KBM-7 (cell line): ENCODE data around the gene CDKN2AIPNL.
"Not testable (repeated sequence)": the region's sequence is repeated elsewhere in the genome, so short reads cannot be mapped to it uniquely, and the experiment has no call there.

Experiments
- DNase-seq: peaks from one replicate; pipeline ENCODE4 v3.0.0-alpha.2; 2015
- in situ Hi-C: fragments of 300-500 bp; cut with MboI; formaldehyde crosslinking; loops from 2 replicates; pipeline ENCODE4 v1.14.3; 2020; ENCODE audit warnings: low sequenced_read_pairs, low pct_unique_long_range_greater_than_20kb, mixed read lengths

The CDKN2AIPNL gene

DNA sequence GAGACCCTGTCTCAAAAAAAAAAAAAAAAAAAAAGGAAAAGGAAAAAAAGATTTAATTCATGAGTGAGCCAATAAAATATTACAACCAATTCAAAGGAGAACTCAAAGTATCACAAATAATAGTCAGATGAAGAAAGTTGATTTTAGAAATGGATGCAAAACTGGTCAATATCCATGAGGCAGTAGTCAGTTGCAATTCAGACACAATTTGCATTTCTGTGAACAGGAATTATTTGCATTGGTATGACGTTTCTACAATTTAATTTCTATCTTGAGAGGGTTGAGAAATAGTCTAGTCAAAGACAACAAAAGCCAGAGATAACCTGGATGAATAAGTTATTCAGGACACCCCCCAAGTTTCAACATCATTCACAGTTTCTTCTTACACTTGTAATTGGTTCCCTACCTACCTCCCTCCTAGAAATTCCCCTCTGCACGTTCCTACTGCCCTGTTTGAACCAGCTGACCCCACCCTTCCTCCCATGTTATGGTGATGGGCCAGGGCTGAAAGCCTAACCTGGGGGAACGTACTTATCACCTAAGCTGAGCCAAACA, 28.6 kb upstream of the CDKN2AIPNL start:
- DNase-seq: no peak
- in situ Hi-C loops: no loop called here

DNA sequence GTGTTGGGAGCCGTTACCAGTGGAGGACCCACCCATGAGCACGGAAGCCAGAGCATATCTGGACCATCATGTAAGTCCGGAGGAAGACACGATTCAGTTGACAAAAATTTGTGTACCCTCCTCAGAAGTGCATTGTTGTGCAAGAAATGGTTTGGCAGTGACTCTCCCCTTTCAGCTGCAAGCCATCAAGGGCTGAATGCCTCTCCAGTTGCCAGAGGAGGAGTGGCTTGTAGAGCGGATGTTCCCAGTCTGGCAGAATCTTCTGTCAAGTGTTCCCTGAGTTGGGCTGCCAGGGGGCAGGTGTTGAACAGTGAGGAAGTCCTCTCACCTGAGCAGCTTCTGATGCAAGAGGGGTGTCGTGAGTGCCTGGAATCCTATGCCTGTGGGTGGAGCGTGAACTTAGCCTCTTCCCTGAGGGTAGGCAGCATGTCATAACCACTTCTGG, 27.6 kb upstream of the CDKN2AIPNL start:
- DNase-seq: no peak
- in situ Hi-C loops: no loop called here

GRCh38 chr5:134438721-134439123, 27.0 kb upstream of the CDKN2AIPNL start:
- DNase-seq: no peak
- in situ Hi-C loops: no loop called here

GRCh38 chr5:134437847-134438581, 26.3 kb upstream of the CDKN2AIPNL start:
- in situ Hi-C loops: no loop called here
- no peak for DNase-seq

DNA sequence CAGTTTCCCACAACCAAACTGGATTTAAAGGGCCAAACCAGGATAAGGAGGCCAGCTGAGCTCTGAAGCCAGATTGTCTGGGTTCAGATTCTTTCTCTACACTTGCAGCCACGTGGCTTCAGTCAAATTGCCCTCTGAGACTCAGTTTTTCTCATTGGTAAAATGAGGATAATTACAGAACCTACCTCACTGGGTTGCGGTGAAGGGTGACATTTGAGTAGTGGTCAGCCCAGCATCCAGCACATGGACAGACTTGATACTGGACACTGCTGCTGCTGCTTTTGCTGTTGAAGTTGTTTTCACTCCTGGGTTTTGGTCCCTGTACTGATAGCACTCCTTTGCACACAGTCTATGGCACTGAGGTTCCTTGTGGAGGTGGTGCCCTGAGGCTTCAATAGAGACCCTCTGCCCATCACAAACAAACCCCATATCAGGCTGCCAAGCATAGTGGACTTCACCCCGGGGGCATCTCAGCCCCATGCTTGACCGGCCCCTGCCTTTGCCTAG, 25.7 kb upstream of the CDKN2AIPNL start:
- DNase-seq: no peak
- in situ Hi-C loops: no loop called here

- in situ Hi-C loops: no loop called here
- peak; percentile 73 for DNase-seq
Measured at GRCh38 chr5:134436523-134437339, 25.1 kb upstream of the CDKN2AIPNL start.

GRCh38 chr5:134435560-134435959, 23.9 kb upstream of the CDKN2AIPNL start:
- in situ Hi-C loops: no loop called here

DNA sequence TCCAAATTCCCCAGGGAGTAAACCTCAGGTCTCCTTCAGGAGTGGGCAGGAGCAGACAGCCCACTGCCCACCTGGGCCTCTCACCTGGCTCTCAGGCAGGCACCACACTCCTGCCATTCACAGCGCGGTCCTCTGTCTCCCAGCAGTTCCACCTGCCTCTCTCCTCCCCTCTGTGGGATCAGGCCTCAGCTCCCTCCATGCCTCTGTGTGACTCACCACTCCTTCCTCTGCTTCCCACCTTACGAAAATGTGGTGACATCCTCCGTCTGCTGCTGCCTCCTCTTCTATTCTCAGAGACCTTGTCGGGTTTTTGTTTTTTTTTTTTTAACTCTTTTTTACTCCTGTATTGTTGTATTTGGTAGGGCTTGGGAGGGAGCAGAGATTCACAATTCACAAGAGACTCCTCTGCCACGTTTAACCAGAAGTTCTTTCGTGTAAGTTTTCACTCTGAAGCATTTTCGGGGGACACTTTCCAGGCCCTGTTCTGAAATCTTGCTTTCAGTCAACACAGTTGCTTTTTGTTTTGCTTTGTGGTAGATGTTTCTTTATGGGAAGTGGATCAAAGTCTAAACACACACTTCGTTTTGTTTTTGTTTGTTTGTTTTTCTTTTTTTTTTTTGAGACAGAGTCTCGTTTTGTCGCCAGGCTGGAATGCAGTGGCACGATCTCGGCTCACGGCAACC, 21.1 kb upstream of the CDKN2AIPNL start:
- no peak for DNase-seq

More at GRCh38 chr5:134435560-134435959, 23.9 kb upstream of the CDKN2AIPNL start:
- no peak for DNase-seq

DNA sequence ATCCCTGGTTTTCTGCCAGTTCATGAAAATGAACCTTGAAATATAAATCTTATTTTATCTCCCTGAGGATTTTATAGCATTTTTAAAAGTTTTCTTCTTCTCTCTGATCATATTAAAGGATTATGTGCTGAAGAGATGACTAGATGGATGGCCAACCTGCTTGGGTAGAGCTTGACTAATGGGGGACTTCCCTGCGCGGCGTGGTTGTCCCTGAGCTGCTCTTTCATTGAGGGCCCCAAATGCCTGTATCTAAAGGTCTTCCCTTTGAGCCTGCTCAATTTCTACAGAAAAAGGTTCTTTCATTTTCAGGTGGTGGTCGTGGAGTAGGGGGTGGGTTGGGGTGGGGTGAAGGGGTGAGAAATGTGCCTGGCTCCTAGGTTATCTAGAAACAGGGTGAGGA, 20.5 kb upstream of the CDKN2AIPNL start:
- in situ Hi-C loops: no loop called here

More for the DNA sequence above, 21.1 kb upstream of the CDKN2AIPNL start:
- in situ Hi-C loops: no loop called here

GRCh38 chr5:134430001-134430569, 18.4 kb upstream of the CDKN2AIPNL start:
- in situ Hi-C loops: no loop called here
- no peak for DNase-seq

More for the DNA sequence above, 20.5 kb upstream of the CDKN2AIPNL start:
- no peak for DNase-seq

DNA sequence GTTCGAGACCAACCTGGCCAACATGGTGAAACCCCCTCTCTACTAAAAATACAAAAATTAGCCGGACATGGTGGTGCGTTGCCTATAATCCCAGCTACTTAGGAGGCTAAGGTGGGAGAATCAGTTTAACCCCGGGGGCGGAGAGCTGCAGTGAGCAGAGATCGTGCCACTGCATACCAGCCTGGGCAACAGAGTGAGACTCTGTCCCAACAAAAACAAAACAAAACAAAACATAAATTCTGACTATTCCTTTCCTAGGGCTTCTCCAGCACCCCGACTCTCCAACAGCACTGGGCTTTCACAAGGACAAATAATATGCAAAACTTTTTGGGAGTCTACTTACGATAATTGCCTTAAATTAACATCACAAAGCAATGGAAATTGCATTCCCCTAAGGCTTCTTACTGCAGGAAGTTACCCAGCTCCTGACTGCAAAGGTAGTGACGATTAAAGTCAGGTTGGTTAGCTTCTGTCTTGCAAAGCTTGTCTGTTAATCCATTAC, 15.9 kb upstream of the CDKN2AIPNL start:
- no peak for DNase-seq
- in situ Hi-C loops: no loop called here

- no peak for DNase-seq
- in situ Hi-C loops: no loop called here
Measured at GRCh38 chr5:134426361-134426760, 14.7 kb upstream of the CDKN2AIPNL start.

- no peak for DNase-seq
- in situ Hi-C loops: no loop called here
Measured at GRCh38 chr5:134423376-134423775, 11.7 kb upstream of the CDKN2AIPNL start.

DNA sequence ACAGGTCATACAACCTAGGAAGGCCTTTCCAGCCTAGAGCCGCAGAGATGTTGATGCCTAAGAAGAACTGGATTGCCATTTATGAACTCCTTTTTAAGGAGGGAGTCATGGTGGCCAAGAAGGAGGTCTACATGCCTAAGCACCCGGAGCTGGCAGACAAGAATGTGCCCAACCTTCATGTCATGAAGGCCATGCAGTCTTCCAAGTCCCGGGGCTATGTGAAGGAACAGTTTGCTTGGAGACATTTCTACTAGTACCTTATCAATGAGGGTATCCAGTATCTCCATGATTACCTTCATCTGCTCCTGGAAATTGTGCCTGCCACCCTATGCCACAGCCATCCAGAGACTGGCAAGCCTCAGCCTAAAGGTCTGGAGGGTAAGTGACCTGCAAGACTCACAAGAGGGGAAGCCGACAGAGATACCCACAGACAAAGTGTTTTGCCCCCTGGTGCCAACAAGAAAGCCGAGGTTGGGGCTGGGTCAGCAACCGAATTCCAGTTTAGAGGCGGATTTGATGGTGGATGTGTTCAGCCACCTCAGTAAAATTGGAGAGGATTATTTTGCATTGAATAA, 11.2 kb upstream of the CDKN2AIPNL start:
- no peak for DNase-seq
- in situ Hi-C loops: no loop called here

DNA sequence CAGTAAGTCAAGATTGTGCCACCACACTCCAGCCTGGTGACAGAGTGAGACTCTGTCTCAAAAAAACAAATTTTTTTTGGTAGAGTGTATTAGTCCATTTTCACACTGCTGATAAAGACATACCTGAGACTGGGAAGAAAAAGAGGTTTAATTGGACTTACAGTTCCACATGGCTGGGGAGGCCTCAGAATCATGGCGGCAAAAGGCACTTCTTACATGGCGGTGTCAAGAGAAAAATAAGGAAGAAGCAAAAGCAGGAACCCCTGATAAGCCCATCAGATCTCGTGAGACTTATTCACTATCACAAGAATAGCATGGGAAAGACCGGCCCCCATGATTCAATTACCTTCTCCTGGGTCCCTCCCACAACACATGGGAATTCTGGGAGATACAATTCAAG, 9.4 kb upstream of the CDKN2AIPNL start:
- DNase-seq, in situ Hi-C loops: not testable (repeated sequence)

DNA sequence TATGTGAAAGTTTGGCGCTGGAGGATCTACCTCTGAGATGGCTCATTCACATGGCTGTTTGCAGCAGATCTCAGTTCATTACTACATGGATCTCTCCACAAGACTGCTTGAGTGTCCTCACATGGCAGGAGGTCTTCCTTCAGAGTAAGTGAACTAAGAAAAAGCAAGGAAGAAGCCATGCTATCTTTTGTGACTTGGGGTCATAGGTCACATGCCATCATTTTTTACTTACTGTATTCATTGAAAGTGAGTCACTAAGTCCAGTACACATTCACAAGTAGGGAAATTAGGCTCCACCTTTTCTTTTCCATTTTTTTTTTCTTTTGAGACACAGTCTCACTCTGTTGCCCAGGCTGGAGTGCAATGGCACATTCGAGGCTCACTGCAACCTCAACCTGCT, 8.7 kb upstream of the CDKN2AIPNL start:
- DNase-seq: no peak
- in situ Hi-C loops: no loop called here

- in situ Hi-C loops: no loop called here
- no peak for DNase-seq
Measured at GRCh38 chr5:134418958-134419357, 7.3 kb upstream of the CDKN2AIPNL start.

DNA sequence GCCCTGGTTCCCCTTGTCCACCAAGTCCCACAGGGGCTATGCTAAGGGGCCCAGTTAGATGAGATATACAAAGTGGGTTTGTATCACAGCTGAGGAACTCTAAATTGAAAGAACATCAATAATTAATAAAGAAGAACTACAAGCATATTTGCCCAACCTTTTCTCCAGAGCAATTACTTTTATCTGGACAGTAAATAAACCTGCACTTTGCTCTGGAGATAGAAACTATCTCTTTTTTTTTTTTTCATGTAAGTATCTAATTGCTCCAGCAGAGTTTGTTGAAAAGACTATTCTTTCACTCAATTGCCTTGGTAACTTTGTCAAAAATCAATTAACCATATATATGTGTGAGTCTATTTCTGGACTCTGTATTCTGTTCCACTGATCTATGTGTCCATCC, 6.0 kb upstream of the CDKN2AIPNL start:
- in situ Hi-C loops: no loop called here
- DNase-seq: no peak
